HCT116 (cell line): Measurements from ENCODE around the gene CDH26. TPM values are rescaled to one million over a fixed set of nuclear protein-coding genes. Genes with fewer than 3 reads are reported as not detected.

Source experiments
- ATAC-seq: fragments of 200-7000 bp; cut with Tn5 transposase; 2 replicates; pipeline ENCODE4 v1.9.1; 2020; ENCODE audit warnings: mild to moderate bottlenecking, moderate library complexity
- BruUV-seq: library from RNA; stranded (reverse); fragments of 400-500 nt; replicated peaks from 2 replicates; lab custom pipeline; 2021; lab: Mats Ljungman, UMichigan
- CTCF ChIA-PET: fragments of 300-600 bp; sonication (Branson Sonifier 250); formaldehyde crosslinking; loops from one replicate; lab custom pipeline; 2021; ENCODE audit warnings: antibody characterized with exemption; lab: Charles Lee
- POLR2A ChIA-PET: fragments of 300-600, 350-600 bp; sonication (Branson Sonifier 250); formaldehyde crosslinking; loops from one replicate; lab custom pipeline; 2021; ENCODE audit warnings: antibody characterized with exemption; lab: Charles Lee
- RAD21 ChIA-PET, 2 experiments: fragments of 300-600 bp; sonication (Branson Sonifier 250); formaldehyde crosslinking; loops; one replicate each; lab custom pipeline; 2023; ENCODE audit warnings: low total read pairs in 2 of 2; ENCODE audit not compliant: uncharacterized antibody in 2 of 2, unreplicated experiment in 2 of 2, low non-redundant PET in 1 of 2; lab: Charles Lee
- DNase-seq: peaks from one replicate; pipeline ENCODE4 v3.0.0-alpha.2; 2010; ENCODE audit warnings: low read depth, low spot score
- H2AFZ ChIP-seq: fragments of 200-600 bp; shearing (Covaris generic), sonication (generic); 2 replicates; pipeline ENCODE4 v1.6.1; 2017; ENCODE audit warnings: low read depth, mixed run types, mixed read lengths, antibody characterized with exemption, low read length; ENCODE audit not compliant: poor library complexity, severe bottlenecking
- H3K27ac ChIP-seq: 2 replicates; pipeline ENCODE4 v1.5.1; 2012; ENCODE audit warnings: low read depth, low read length
- H3K27me3 ChIP-seq: fragments of 200-600 bp; sonication (generic); 2 replicates; pipeline ENCODE4 v1.6.1; 2016; ENCODE audit warnings: mixed run types, low read length, mixed read lengths; ENCODE audit not compliant: insufficient read depth
- H3K36me3 ChIP-seq, 2 experiments: fragments of 200-500 bp in 1 of 2; fragments of 200-600 bp in 1 of 2; sonication (Bioruptor generic) in 1 of 2; sonication (generic) in 1 of 2; 2 replicates each; pipeline versions ENCODE4 v1.5.1 to v1.6.1; 2014 to 2016; ENCODE audit warnings: low read length in 2 of 2, inconsistent platforms in 1 of 2, mixed read lengths in 1 of 2, mixed run types in 1 of 2; ENCODE audit not compliant: insufficient read depth in 2 of 2, control insufficient read depth in 1 of 2
- H3K4me1 ChIP-seq, 2 experiments: fragments of 200-600 bp in 1 of 2; sonication (generic) in 1 of 2; 2 replicates each; pipeline versions ENCODE4 v1.5.1 to v1.6.1; 2012 to 2017; ENCODE audit warnings: low read length in 2 of 2, inconsistent platforms in 1 of 2, mild to moderate bottlenecking in 1 of 2, mixed read lengths in 1 of 2, mixed run types in 1 of 2, moderate library complexity in 1 of 2; ENCODE audit not compliant: insufficient read depth in 2 of 2, control insufficient read depth in 1 of 2
- H3K4me2 ChIP-seq: fragments of 200-600 bp; sonication (generic); 2 replicates; pipeline ENCODE4 v1.6.1; 2017; ENCODE audit warnings: mixed run types, low read length, mixed read lengths
- H3K4me3 ChIP-seq, 2 experiments: fragments of 200-600 bp in 1 of 2; sonication (generic) in 1 of 2; replicated peaks in 1 of 2; 2 replicates each; pipeline ENCODE4 v1.5.1; 2011 to 2016; ENCODE audit warnings: low read length in 2 of 2, control low read depth in 1 of 2, low read depth in 1 of 2, mild to moderate bottlenecking in 1 of 2, mixed read lengths in 1 of 2, mixed run types in 1 of 2
- H3K79me2 ChIP-seq: fragments of 200-600 bp; sonication (generic); 2 replicates; pipeline ENCODE4 v1.6.1; 2017; ENCODE audit warnings: mild to moderate bottlenecking, mixed run types, low read length, moderate library complexity, mixed read lengths; ENCODE audit not compliant: insufficient read depth
- H3K9ac ChIP-seq: fragments of 200-600 bp; sonication (generic); 2 replicates; pipeline ENCODE4 v1.6.1; 2016; ENCODE audit warnings: low read length, mixed read lengths
- H3K9me2 ChIP-seq: fragments of 200-600 bp; sonication (generic), shearing (Covaris generic); 2 replicates; pipeline ENCODE4 v1.6.1; 2017; ENCODE audit warnings: mixed run types, mild to moderate bottlenecking, moderate library complexity; ENCODE audit not compliant: insufficient read depth
- H3K9me3 ChIP-seq, 2 experiments: fragments of 200-500 bp in 1 of 2; fragments of 200-600 bp in 1 of 2; sonication (Bioruptor generic) in 1 of 2; sonication (generic) in 1 of 2; 2 replicates each; pipeline ENCODE4 v1.6.1; 2014 to 2017; ENCODE audit warnings: low read length in 2 of 2, mixed read lengths in 2 of 2, inconsistent platforms in 1 of 2, low read depth in 1 of 2, mild to moderate bottlenecking in 1 of 2, mixed run types in 1 of 2, moderate library complexity in 1 of 2; ENCODE audit not compliant: control insufficient read depth in 1 of 2, insufficient read depth in 1 of 2
- H4K20me1 ChIP-seq: fragments of 200-600 bp; sonication (generic), shearing (Covaris generic); 2 replicates; pipeline ENCODE4 v1.6.1; 2017; ENCODE audit warnings: mixed run types, mild to moderate bottlenecking, moderate library complexity; ENCODE audit not compliant: insufficient read depth
- CBX3 ChIP-seq: IDR thresholded peaks from 2 replicates; pipeline ENCODE4 v1.6.1; 2012; ENCODE audit warnings: low read depth
- EZH2 ChIP-seq: fragments of 200-600 bp; sonication (generic); IDR thresholded peaks from 2 replicates; pipeline ENCODE4 v1.6.1; 2017; ENCODE audit warnings: antibody characterized with exemption, mixed run types
- JUND ChIP-seq: IDR thresholded peaks from 2 replicates; pipeline ENCODE4 v1.6.1; 2012
- POLR2A ChIP-seq: IDR thresholded peaks from 2 replicates; pipeline ENCODE4 v1.7.0; 2011; ENCODE audit warnings: borderline replicate concordance; ENCODE audit not compliant: insufficient read depth, insufficient read length; ENCODE audit errors: extremely low read depth
- RAD21 ChIP-seq: IDR thresholded peaks from 2 replicates; pipeline ENCODE4 v1.6.1; 2012; ENCODE audit warnings: low read depth, mild to moderate bottlenecking
- YY1 ChIP-seq: IDR thresholded peaks from 2 replicates; pipeline ENCODE4 v1.6.1; 2011; ENCODE audit warnings: low read length, low read depth, moderate library complexity, mild to moderate bottlenecking; ENCODE audit not compliant: insufficient replicate concordance; ENCODE audit errors: extremely low read depth
- ZNF274 ChIP-seq: fragments of 200-500 bp; sonication (Bioruptor generic); IDR thresholded peaks from 2 replicates; pipeline ENCODE4 v1.6.1; 2014; ENCODE audit warnings: mild to moderate bottlenecking, low read depth, low read length, inconsistent platforms
- intact Hi-C: fragments of 100-400 bp; cut with micrococcal nuclease; formaldehyde crosslinking; loops from 2 replicates; pipeline ENCODE4 v1.10.0; 2022
- total RNA-seq: library from RNA; stranded (reverse); gene quantifications from one replicate; pipeline ENCODE4 v1.2.1, GENCODE V29; 2021; ENCODE audit not compliant: unreplicated experiment
- TF ChIP-seq, protein P1 (sequence below), 3 experiments: fragments of 200-600 bp in 1 of 3; sonication (generic) in 1 of 3; IDR thresholded peaks in 2 of 3; conservative IDR thresholded peaks in 1 of 3; 2 replicates each; pipeline ENCODE4 v1.5.1; 2012 to 2017; ENCODE audit warnings: low read depth in 2 of 3, low read length in 2 of 3, antibody characterized with exemption in 1 of 3, borderline replicate concordance in 1 of 3, control low read depth in 1 of 3, mild to moderate bottlenecking in 1 of 3, mixed read lengths in 1 of 3, mixed run types in 1 of 3, moderate library complexity in 1 of 3; ENCODE audit not compliant: insufficient read depth in 1 of 3

CDH26 gene
- total RNA-seq, 1 experiment from 2014 or later: 0.34 TPM

GRCh38 chr20:59958626-59959025, 403 bp downstream of the CDH26 start (continued):
- TF ChIP-seq, protein P1, sequence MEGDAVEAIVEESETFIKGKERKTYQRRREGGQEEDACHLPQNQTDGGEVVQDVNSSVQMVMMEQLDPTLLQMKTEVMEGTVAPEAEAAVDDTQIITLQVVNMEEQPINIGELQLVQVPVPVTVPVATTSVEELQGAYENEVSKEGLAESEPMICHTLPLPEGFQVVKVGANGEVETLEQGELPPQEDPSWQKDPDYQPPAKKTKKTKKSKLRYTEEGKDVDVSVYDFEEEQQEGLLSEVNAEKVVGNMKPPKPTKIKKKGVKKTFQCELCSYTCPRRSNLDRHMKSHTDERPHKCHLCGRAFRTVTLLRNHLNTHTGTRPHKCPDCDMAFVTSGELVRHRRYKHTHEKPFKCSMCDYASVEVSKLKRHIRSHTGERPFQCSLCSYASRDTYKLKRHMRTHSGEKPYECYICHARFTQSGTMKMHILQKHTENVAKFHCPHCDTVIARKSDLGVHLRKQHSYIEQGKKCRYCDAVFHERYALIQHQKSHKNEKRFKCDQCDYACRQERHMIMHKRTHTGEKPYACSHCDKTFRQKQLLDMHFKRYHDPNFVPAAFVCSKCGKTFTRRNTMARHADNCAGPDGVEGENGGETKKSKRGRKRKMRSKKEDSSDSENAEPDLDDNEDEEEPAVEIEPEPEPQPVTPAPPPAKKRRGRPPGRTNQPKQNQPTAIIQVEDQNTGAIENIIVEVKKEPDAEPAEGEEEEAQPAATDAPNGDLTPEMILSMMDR (IDR thresholded peaks at IDR 0.05 in 2 of 3, conservative IDR thresholded peaks at IDR 0.05 in 1 of 3; ENCODE audit: borderline replicate concordance in 1 of 3, insufficient read depth in 1 of 3, low read depth in 2 of 3, low read length in 2 of 3): no peak

DNA sequence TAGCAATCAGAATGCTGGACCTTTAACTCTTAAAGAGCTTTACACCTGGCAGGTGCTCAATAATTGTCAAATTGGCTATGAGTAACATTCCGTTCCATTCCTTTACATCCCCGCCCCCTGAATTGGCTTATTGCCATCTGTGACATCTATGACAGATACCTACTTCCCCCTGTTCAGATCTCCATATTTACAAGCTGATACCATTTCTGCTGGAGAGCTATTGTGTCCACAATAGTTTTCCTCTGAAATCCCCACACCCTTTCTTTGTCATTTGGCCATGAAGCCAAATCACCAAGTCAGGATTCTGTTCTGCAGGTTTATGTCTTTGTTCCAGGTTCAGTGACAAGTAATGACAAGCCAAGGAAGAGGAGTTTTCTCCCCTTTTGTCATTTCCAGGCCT, 3.2 kb downstream of the CDH26 start:
- ChIA-PET POLR2A (no interaction called here), RAD21 (no interaction called here), CTCF (no interaction called here)
- Histone ChIP-seq H3K36me3 (no peaks in the 10 kb centered on the region), H3K27ac (no peak overlapping the region), H3K9me2 (no peaks in the 10 kb centered on the region), H4K20me1 (no peaks in the 10 kb centered on the region), H3K4me2 (no peak overlapping the region), H2AFZ (no peak overlapping the region), H3K4me1 (no peaks in the 10 kb centered on the region), H3K9me3 (no peaks in the 10 kb centered on the region), H3K4me3 (no peak overlapping the region), H3K9ac (no peak overlapping the region), H3K27me3 (peaks cover 28% of the 10 kb centered on the region), H3K79me2 (no peaks in the 10 kb centered on the region)
- DNase-seq (no peak), ATAC-seq (no peak)
- no TSS peak for BruUV-seq
- intact Hi-C loops: no loop called here
- TF ChIP-seq JUND: no peak
- no peak for TF ChIP-seq YY1
- no peak for TF ChIP-seq CBX3
- TF ChIP-seq ZNF274: no peak
- no peak for TF ChIP-seq RAD21
- TF ChIP-seq POLR2A: no peak
- no peak for TF ChIP-seq EZH2
